Activated B cell treated with CpG ODN at 0.5 μM for 24 hours (primary cell): ENCODE data around the gene SUPT4H1. TPM values are rescaled to one million over a fixed set of nuclear protein-coding genes. Genes with fewer than 3 reads are reported as not detected.

Experiments
- ATAC-seq: fragments of 200-7000 bp; cut with Tn5 transposase; one replicate; pipeline ENCODE4 v1.10.0; 2021; ENCODE audit warnings: low read depth, mild to moderate bottlenecking, moderate library complexity
- CTCF ChIA-PET: fragments of 350-600 bp; sonication (Branson Sonifier 250); formaldehyde crosslinking; loops from one replicate; lab custom pipeline; 2021; ENCODE audit warnings: antibody characterized with exemption; lab: Charles Lee
- POLR2A ChIA-PET: fragments of 350-600 bp; sonication (Branson Sonifier 250); formaldehyde crosslinking; loops from one replicate; lab custom pipeline; 2021; ENCODE audit warnings: antibody characterized with exemption; lab: Charles Lee
- DNase-seq: peaks from one replicate; pipeline ENCODE4 v3.0.0; 2022
- H3K27ac Mint-ChIP-seq: one replicate; pipeline ENCODE4 v1.8.0; 2020; ENCODE audit warnings: mixed read lengths
- H3K27me3 Mint-ChIP-seq: one replicate; pipeline ENCODE4 v1.8.0; 2021; ENCODE audit warnings: mixed read lengths
- H3K36me3 Mint-ChIP-seq: one replicate; pipeline ENCODE4 v1.8.0; 2021; ENCODE audit warnings: low read depth, mixed read lengths
- H3K4me1 Mint-ChIP-seq: one replicate; pipeline ENCODE4 v1.8.0; 2021; ENCODE audit warnings: mixed read lengths
- H3K4me3 Mint-ChIP-seq: one replicate; pipeline ENCODE4 v1.8.0; 2020; ENCODE audit warnings: mild to moderate bottlenecking, mixed read lengths
- H3K9me3 Mint-ChIP-seq: one replicate; pipeline ENCODE4 v1.8.0; 2020; ENCODE audit warnings: mixed read lengths
- CTCF ChIP-seq: fragments of 200-600 bp; IDR thresholded peaks from one replicate; pipeline ENCODE4 v1.8.0; 2022; ENCODE audit warnings: antibody characterized with exemption, mild to moderate bottlenecking
- intact Hi-C: fragments of 100-400 bp; cut with micrococcal nuclease; formaldehyde crosslinking; loops from one replicate; pipeline ENCODE4 v1.15.1; 2024
- total RNA-seq: library from RNA; stranded (reverse); gene quantifications from 2 replicates; pipeline ENCODE4 v1.2.3, GENCODE V29; 2022

Gene SUPT4H1
- total RNA-seq, 1 donor from 2014 or later: 90.2 TPM

GRCh38 chr17:58354541-58355216, 2.7 kb upstream of the SUPT4H1 start:
- Mint-ChIP-seq H3K27ac (no peak overlapping the region), H3K9me3 (no peaks in the 10 kb centered on the region), H3K36me3 (peaks cover 19% of the 10 kb centered on the region), H3K27me3 (no peaks in the 10 kb centered on the region), H3K4me3 (no peak overlapping the region), H3K4me1 (peaks cover 31% of the 10 kb centered on the region)
- ATAC-seq (no peak), DNase-seq (no peak)
- no peak for TF ChIP-seq CTCF
- ChIA-PET POLR2A (interaction anchor here (1.8 to 8.6 kb wide), 5 partner anchors 8 to 37 kb away, joined by 7 to 859 read pairs (median 94); partner anchors contain the start of gene TSPOAP1), CTCF (interaction anchor here (1.1 to 2.9 kb wide), 2 partner anchors 37 to 63 kb away, joined by 4 to 11 read pairs; partner anchors contain the start of gene RNF43)
- intact Hi-C loops: no loop called here

GRCh38 chr17:58353389-58353825, 1.4 kb upstream of the SUPT4H1 start:
- intact Hi-C loops: loop anchor here (2.0 kb wide), 1 partner anchor 15 kb away; no protein-coding TSS in a partner anchor
- H3K36me3 Mint-ChIP-seq: peaks cover 32% of the 10 kb centered on the region
- TF ChIP-seq CTCF: no peak
- H3K4me1 Mint-ChIP-seq: peaks cover 39% of the 10 kb centered on the region
- DNase-seq (no peak), ATAC-seq (no peak)
- ChIA-PET POLR2A (interaction anchor here (0.7 to 8.6 kb wide), 11 partner anchors 11 to 278 kb away, joined by 3 to 859 read pairs (median 13); partner anchors contain the start of genes MKS1, RNF43 and TSPOAP1), CTCF (interaction anchor here (1.1 to 3.1 kb wide), 5 partner anchors 9 to 160 kb away, joined by 4 to 42 read pairs (median 7); partner anchors contain the start of genes MTMR4 and RNF43)
- H3K9me3 Mint-ChIP-seq: no peaks in the 10 kb centered on the region
- H3K4me3 Mint-ChIP-seq: peak overlapping the region; percentile 100
- no peaks in the 10 kb centered on the region for H3K27me3 Mint-ChIP-seq
- H3K27ac Mint-ChIP-seq: peak overlapping the region; percentile 97

GRCh38 chr17:58352596-58353388, 791 bp upstream of the SUPT4H1 start:
- CTCF ChIA-PET: interaction anchor here (0.9 to 3.1 kb wide), 10 partner anchors 9 to 161 kb away, joined by 3 to 42 read pairs (median 6); partner anchors contain the start of genes MTMR4 and RNF43
- peak; percentile 31 for ATAC-seq

GRCh38 chr17:58351182-58351581, 819 bp downstream of the SUPT4H1 start:
- TF ChIP-seq CTCF: no peak
- ATAC-seq (no peak), DNase-seq (no peak)
- intact Hi-C loops: no loop called here
- ChIA-PET CTCF (interaction anchor here (0.8 to 3.1 kb wide), 8 partner anchors 13 to 66 kb away, joined by 3 to 42 read pairs (median 6); partner anchors contain the start of gene RNF43), POLR2A (interaction anchor here (0.6 to 8.6 kb wide), 13 partner anchors 10 to 344 kb away, joined by 3 to 859 read pairs (median 7); partner anchors contain the start of genes HSF5, MKS1, RNF43 and SRSF1)
- Mint-ChIP-seq H3K27ac (peak overlapping the region; percentile 96), H3K4me3 (peak overlapping the region; percentile 100), H3K27me3 (no peaks in the 10 kb centered on the region), H3K36me3 (peaks cover 51% of the 10 kb centered on the region), H3K4me1 (peaks cover 58% of the 10 kb centered on the region), H3K9me3 (no peaks in the 10 kb centered on the region)

More at GRCh38 chr17:58352596-58353388, 791 bp upstream of the SUPT4H1 start:
- no peaks in the 10 kb centered on the region for H3K9me3 Mint-ChIP-seq
- intact Hi-C loops: loop anchor here (1.0 to 2.0 kb wide), 8 partner anchors 8 to 166 kb away; partner anchors contain the start of genes MTMR4 and RNF43
- no peak for TF ChIP-seq CTCF
- H3K27ac Mint-ChIP-seq: peak overlapping the region; percentile 97
- H3K4me1 Mint-ChIP-seq: peaks cover 43% of the 10 kb centered on the region
- peak overlapping the region; percentile 100 for H3K4me3 Mint-ChIP-seq
- POLR2A ChIA-PET: interaction anchor here (0.7 to 8.6 kb wide), 17 partner anchors 10 to 340 kb away, joined by 3 to 859 read pairs (median 8); partner anchors contain the start of genes HSF5, MKS1, MTMR4 and RAD51C
- peak; percentile 30 for DNase-seq
- no peaks in the 10 kb centered on the region for H3K27me3 Mint-ChIP-seq
- peaks cover 35% of the 10 kb centered on the region for H3K36me3 Mint-ChIP-seq
